CD14-positive monocyte (primary cell): ENCODE results near the gene GRAMD1A. TPM values are rescaled to one million over a fixed set of nuclear protein-coding genes. Genes with fewer than 3 reads are reported as not detected.

Experiments
- DNase-seq, 3 donors: peaks; one replicate each; pipeline ENCODE4 v3.0.0-alpha.2; 2011 to 2022
- H2AFZ ChIP-seq: 2 replicates; pipeline ENCODE4 v1.6.0; 2012; ENCODE audit warnings: mild to moderate bottlenecking, low read depth, low read length, inconsistent platforms; ENCODE audit not compliant: insufficient read depth, poor library complexity, severe bottlenecking
- H3K27ac ChIP-seq, 2 donors: 1 replicate in 1 of 2; 2 replicates in 1 of 2; pipeline ENCODE4 v1.5.1; 2012 to 2013; ENCODE audit warnings: low read length in 2 of 2, control low read depth in 1 of 2, inconsistent platforms in 1 of 2, low read depth in 1 of 2, mild to moderate bottlenecking in 1 of 2
- H3K27me3 ChIP-seq, 2 donors: one replicate each; pipeline versions ENCODE4 v1.6.0 to v1.6.1; 2011 to 2013; ENCODE audit warnings: low read length in 2 of 2; ENCODE audit not compliant: control insufficient read depth in 2 of 2, insufficient read depth in 2 of 2
- H3K36me3 ChIP-seq, 2 donors: replicated peaks in 1 of 2; 1 replicate in 1 of 2; 2 replicates in 1 of 2; pipeline versions ENCODE4 v1.5.1 to v1.6.1; 2012 to 2013; ENCODE audit warnings: low read length in 2 of 2, control low read depth in 1 of 2, inconsistent platforms in 1 of 2, mild to moderate bottlenecking in 1 of 2; ENCODE audit not compliant: insufficient read depth in 2 of 2, control insufficient read depth in 1 of 2
- H3K4me1 ChIP-seq, 2 donors: 1 replicate in 1 of 2; 2 replicates in 1 of 2; pipeline versions ENCODE4 v1.5.1 to v1.6.1; 2012 to 2013; ENCODE audit warnings: low read length in 2 of 2, control low read depth in 1 of 2, inconsistent platforms in 1 of 2, mild to moderate bottlenecking in 1 of 2, moderate library complexity in 1 of 2; ENCODE audit not compliant: insufficient read depth in 2 of 2, control insufficient read depth in 1 of 2
- H3K4me2 ChIP-seq: replicated peaks from 2 replicates; pipeline ENCODE3; 2012; ENCODE audit warnings: low read length, moderate library complexity, mild to moderate bottlenecking; ENCODE audit not compliant: poor library complexity, severe bottlenecking; ENCODE audit errors: extremely low read depth
- H3K4me3 ChIP-seq, 3 experiments: fragments of 200-600 bp in 1 of 3; sonication (generic) in 1 of 3; replicated peaks in 1 of 3; 1 replicate in 2 of 3; 2 replicates in 1 of 3; pipeline ENCODE4 v1.5.1; 2011 to 2013; ENCODE audit warnings: low read length in 3 of 3, mild to moderate bottlenecking in 3 of 3, control low read depth in 2 of 3, low read depth in 2 of 3, inconsistent platforms in 1 of 3, moderate library complexity in 1 of 3
- H3K79me2 ChIP-seq: 2 replicates; pipeline ENCODE4 v1.6.0; 2012; ENCODE audit warnings: mild to moderate bottlenecking, control low read depth, inconsistent platforms, low read length, moderate library complexity; ENCODE audit not compliant: insufficient read depth
- H3K9ac ChIP-seq: 2 replicates; pipeline ENCODE4 v1.6.0; 2017; ENCODE audit warnings: low read length, mild to moderate bottlenecking; ENCODE audit not compliant: insufficient read depth, poor library complexity, severe bottlenecking
- H3K9me3 ChIP-seq, 2 donors: replicated peaks in 1 of 2; 1 replicate in 1 of 2; 2 replicates in 1 of 2; pipeline versions ENCODE4 v1.5.1 to v1.6.1; 2012 to 2013; ENCODE audit warnings: low read length in 2 of 2, control low read depth in 1 of 2; ENCODE audit not compliant: control insufficient read depth in 1 of 2, insufficient read depth in 1 of 2
- H4K20me1 ChIP-seq: 2 replicates; pipeline ENCODE4 v1.6.0; 2012; ENCODE audit warnings: mild to moderate bottlenecking, low read length, control low read depth, moderate library complexity; ENCODE audit not compliant: insufficient read depth
- H3K27ac Mint-ChIP-seq, 7 donors: one replicate each; pipeline ENCODE4 v1.8.0; 2020; ENCODE audit warnings: mild to moderate bottlenecking in 7 of 7, mixed read lengths in 7 of 7, moderate library complexity in 6 of 7, inconsistent platforms in 2 of 7
- H3K27me3 Mint-ChIP-seq, 3 donors: one replicate each; pipeline ENCODE4 v1.8.0; 2021 to 2022; ENCODE audit warnings: low read depth in 3 of 3, mild to moderate bottlenecking in 3 of 3, mixed read lengths in 3 of 3, moderate library complexity in 3 of 3, inconsistent platforms in 1 of 3
- H3K36me3 Mint-ChIP-seq, 2 donors: one replicate each; pipeline ENCODE4 v1.8.0; 2020; ENCODE audit warnings: mixed read lengths in 2 of 2, inconsistent platforms in 1 of 2, mild to moderate bottlenecking in 1 of 2
- H3K4me1 Mint-ChIP-seq: one replicate; pipeline ENCODE4 v1.8.0; 2020; ENCODE audit warnings: mild to moderate bottlenecking, mixed read lengths
- H3K4me3 Mint-ChIP-seq, 2 donors: one replicate each; pipeline ENCODE4 v1.8.0; 2020; ENCODE audit warnings: mild to moderate bottlenecking in 2 of 2, mixed read lengths in 2 of 2, moderate library complexity in 1 of 2
- H3K9me3 Mint-ChIP-seq, 7 donors: one replicate each; pipeline ENCODE4 v1.8.0; 2020 to 2022; ENCODE audit warnings: mixed read lengths in 7 of 7, mild to moderate bottlenecking in 6 of 7, moderate library complexity in 6 of 7, inconsistent platforms in 2 of 7
- WGBS: methylation state at CpG from one replicate; pipeline ENCODE4 v1.1.5; 2013; ENCODE audit warnings: missing lambda C conversion rate; ENCODE audit not compliant: insufficient coverage; 5-methylcytosine and 5-hydroxymethylcytosine counted together
- intact Hi-C, 2 donors: fragments of 100-400 bp; cut with micrococcal nuclease; formaldehyde crosslinking; loops; one replicate each; pipeline versions ENCODE4 v1.15.0 to v1.15.1; 2023
- polyA plus RNA-seq, 3 donors: library from polyadenylated mRNA; depleted of rRNA in 1 of 3; unstranded in 2 of 3; stranded (reverse) in 1 of 3; fragments of 300-500 nt in 2 of 3; fragments of >200 nt in 1 of 3; fragmentation: Illumina TruSeq in 2 of 3; gene quantifications; 1 replicate in 2 of 3; 2 replicates in 1 of 3; pipeline ENCODE4 v1.2.3, GENCODE V29; 2012 to 2021
- TF ChIP-seq, protein P1 (sequence below): fragments of 200-600 bp; IDR thresholded peaks from one replicate; pipeline ENCODE4 v1.8.0; 2022; ENCODE audit warnings: antibody characterized with exemption, mild to moderate bottlenecking

The GRAMD1A gene
- polyA plus RNA-seq, 3 donors, result 9.3 to 73.9 (median 15.1) TPM

DNA sequence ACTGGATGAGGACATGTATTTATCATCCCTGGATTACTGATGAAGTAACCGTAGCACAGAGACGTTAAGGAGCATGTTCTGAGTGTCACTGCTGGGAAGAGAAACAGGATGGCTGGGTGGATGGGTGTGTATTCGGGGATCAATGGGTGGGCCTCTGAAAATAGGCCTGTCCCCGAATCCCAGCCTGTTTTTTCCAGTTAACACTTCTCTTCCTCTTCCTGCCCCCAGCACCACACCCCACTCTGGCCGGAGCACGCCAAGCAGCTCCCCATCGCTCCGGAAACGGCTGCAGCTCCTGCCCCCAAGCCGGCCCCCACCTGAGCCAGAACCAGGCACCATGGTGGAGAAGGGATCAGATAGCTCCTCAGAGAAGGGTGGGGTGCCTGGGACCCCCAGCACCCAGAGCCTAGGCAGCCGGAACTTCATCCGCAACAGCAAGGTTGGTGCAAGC lies 8.8 kb downstream of the GRAMD1A start:
- H3K79me2 ChIP-seq, result peaks cover 46% of the 10 kb centered on the region
- H3K9ac ChIP-seq, result no peak overlapping the region
- 100% methylated on average over 3 of the region's 12 CpGs for WGBS
- intact Hi-C loops, result no loop called here
- no peak overlapping the region for H3K4me3 ChIP-seq
- no peak for DNase-seq
- TF ChIP-seq, protein P1, sequence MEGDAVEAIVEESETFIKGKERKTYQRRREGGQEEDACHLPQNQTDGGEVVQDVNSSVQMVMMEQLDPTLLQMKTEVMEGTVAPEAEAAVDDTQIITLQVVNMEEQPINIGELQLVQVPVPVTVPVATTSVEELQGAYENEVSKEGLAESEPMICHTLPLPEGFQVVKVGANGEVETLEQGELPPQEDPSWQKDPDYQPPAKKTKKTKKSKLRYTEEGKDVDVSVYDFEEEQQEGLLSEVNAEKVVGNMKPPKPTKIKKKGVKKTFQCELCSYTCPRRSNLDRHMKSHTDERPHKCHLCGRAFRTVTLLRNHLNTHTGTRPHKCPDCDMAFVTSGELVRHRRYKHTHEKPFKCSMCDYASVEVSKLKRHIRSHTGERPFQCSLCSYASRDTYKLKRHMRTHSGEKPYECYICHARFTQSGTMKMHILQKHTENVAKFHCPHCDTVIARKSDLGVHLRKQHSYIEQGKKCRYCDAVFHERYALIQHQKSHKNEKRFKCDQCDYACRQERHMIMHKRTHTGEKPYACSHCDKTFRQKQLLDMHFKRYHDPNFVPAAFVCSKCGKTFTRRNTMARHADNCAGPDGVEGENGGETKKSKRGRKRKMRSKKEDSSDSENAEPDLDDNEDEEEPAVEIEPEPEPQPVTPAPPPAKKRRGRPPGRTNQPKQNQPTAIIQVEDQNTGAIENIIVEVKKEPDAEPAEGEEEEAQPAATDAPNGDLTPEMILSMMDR, result no peak
- H3K27ac Mint-ChIP-seq, result no peak overlapping the region
- peaks cover 0 to 2% (median 1%) of the 10 kb centered on the region in 3 donors for H3K27me3 Mint-ChIP-seq
- no peaks in the 10 kb centered on the region for H3K9me3 ChIP-seq
- no peak overlapping the region for H2AFZ ChIP-seq
- no peaks in the 10 kb centered on the region for H3K27me3 ChIP-seq
- no peaks in the 10 kb centered on the region for H3K9me3 Mint-ChIP-seq
- peaks cover 41% of the 10 kb centered on the region for H4K20me1 ChIP-seq
- no peak overlapping the region for H3K4me3 Mint-ChIP-seq
- no peak overlapping the region for H3K4me2 ChIP-seq
- peaks cover 39 to 42% of the 10 kb centered on the region in 2 donors for H3K4me1 ChIP-seq
- peaks cover 44% of the 10 kb centered on the region for H3K4me1 Mint-ChIP-seq
- H3K36me3 ChIP-seq, result peaks cover 51 to 52% of the 10 kb centered on the region in 2 donors
- H3K27ac ChIP-seq, result no peak overlapping the region
- H3K36me3 Mint-ChIP-seq, result peaks cover 51 to 74% of the 10 kb centered on the region in 2 donors

DNA sequence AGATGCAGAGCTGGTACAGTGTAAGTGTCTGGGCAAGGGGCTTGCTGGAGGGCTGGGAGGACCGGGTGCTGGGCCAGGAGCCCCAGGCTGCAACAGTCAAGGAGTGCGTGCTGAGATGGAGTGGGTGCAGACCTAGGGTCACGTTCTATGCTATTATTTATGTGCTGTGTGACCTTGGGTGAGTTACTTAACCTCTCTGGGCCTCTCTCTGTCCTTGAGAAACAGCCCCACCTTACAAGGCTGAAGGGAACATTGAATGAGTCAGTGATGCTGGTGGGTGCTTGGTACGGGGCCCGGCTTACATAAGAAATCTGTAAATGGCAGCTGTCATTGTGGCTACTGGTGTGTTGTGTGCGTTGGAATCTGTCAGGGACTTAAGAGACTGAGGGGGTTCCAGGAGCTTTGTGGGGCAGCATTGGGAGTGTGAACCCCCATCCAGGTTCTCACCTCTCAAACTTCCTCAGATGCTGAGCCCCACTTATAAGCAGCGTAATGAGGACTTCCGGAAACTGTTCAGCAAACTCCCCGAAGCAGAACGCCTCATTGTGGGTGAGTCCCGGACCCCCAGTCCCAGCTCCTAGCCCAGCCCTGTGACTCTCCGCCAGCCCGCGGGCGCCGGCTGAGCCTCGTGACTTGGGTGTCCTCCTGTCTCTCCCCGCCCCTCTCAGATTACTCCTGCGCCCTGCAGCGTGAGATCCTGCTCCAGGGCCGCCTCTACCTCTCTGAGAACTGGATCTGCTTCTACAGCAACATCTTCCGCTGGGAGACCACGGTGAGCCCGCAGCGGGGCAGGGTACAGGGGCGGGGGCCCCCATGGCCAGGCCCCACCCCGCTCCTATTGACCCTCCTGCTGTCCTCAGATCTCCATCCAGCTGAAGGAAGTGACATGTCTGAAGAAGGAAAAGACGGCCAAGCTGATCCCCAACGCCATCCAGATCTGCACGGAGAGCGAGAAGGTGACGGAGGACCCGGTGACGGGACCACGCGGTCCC lies 9.6 kb downstream of the GRAMD1A start:
- WGBS, result 94% methylated on average over 22 of the region's 36 CpGs
- H3K27ac Mint-ChIP-seq, result peak overlapping the region in 5 of 7 donors; percentile 45 to 62 (median 52)
- H3K27me3 Mint-ChIP-seq, result peaks cover 0 to 3% (median 1%) of the 10 kb centered on the region in 3 donors
- H4K20me1 ChIP-seq, result peaks cover 32% of the 10 kb centered on the region
- intact Hi-C loops, result loop anchor here in 1 of 2 donors (5.0 kb wide), 1 partner anchor 37 kb away; no protein-coding TSS in a partner anchor
- H3K4me1 Mint-ChIP-seq, result peaks cover 46% of the 10 kb centered on the region
- TF ChIP-seq, protein P1, result no peak
- H3K27me3 ChIP-seq, result no peaks in the 10 kb centered on the region
- H3K9ac ChIP-seq, result no peak overlapping the region
- no peak overlapping the region for H3K4me3 Mint-ChIP-seq
- H3K79me2 ChIP-seq, result peaks cover 38% of the 10 kb centered on the region
- H2AFZ ChIP-seq, result no peak overlapping the region
- H3K9me3 Mint-ChIP-seq, result no peaks in the 10 kb centered on the region
- no peak overlapping the region for H3K4me3 ChIP-seq
- DNase-seq, result no peak
- peaks cover 47 to 51% of the 10 kb centered on the region in 2 donors for H3K36me3 ChIP-seq
- H3K27ac ChIP-seq, result no peak overlapping the region
- H3K4me1 ChIP-seq, result peaks cover 45 to 50% of the 10 kb centered on the region in 2 donors
- no peak overlapping the region for H3K4me2 ChIP-seq
- peaks cover 51 to 74% of the 10 kb centered on the region in 2 donors for H3K36me3 Mint-ChIP-seq
- H3K9me3 ChIP-seq, result no peaks in the 10 kb centered on the region
